ENCODE results near the gene COL6A3.

COL6A3 gene

GRCh38 chr2:237282568-237283128 lies 131.3 kb downstream of the COL6A3 start:
- TF ChIP-seq CTCF (conservative IDR thresholded peaks at IDR 0.05) (no peak), ZFX (IDR thresholded peaks at IDR 0.05) (no peak)
- H3K27ac ChIP-seq: no peak overlapping the region

DNA sequence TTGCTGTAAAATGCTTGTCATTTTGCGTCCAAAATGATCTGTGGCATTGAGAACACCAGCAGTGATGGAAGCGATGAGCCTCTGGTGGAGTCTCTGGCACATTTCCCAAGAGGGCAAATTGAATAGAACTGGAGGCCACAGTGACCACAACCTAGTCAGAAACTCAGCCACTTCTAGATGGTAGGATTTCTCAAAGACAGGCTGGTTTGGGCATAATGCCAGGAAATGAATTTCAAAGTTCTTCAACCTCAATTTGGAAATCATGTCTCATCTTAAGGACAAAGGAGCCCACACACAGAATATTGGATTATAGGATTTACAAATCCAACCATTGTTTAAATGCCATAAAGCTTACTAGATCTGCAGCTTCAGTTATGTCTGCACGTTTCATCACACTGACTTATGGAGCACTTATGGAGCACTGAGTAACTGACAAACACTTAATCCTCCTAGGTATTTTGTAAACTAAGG lies 132.1 kb downstream of the COL6A3 start:
- TF ChIP-seq CTCF (conservative IDR thresholded peaks at IDR 0.05): no peak
- TF ChIP-seq ZFX (IDR thresholded peaks at IDR 0.05): no peak

DNA sequence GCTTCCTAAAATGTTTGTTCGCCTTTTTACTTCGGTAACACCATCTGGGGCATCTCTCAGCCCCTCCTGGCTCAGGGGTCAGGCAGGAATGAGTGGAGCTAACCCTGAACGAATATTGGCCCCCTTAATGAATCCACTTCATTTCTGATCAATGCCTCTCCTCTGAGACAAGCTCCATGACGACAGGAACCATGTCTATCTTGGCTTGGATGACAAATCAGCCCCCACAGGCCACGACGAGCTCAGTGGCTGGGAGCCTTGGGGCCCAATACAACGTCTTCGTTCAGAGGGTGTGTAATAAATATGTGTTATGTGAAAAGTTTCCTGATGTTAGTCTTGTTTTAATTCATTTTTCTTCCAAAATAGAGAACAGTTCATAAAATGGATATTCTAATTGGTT lies 133.0 kb downstream of the COL6A3 start:
- H3K27ac ChIP-seq: no peak overlapping the region
- no peak for TF ChIP-seq CTCF (conservative IDR thresholded peaks at IDR 0.05)
- no peak for TF ChIP-seq ZFX (IDR thresholded peaks at IDR 0.05)

More for the DNA sequence above, 132.1 kb downstream of the COL6A3 start:
- no peak overlapping the region for H3K27ac ChIP-seq

- TF ChIP-seq ZFX (IDR thresholded peaks at IDR 0.05) (no peak), CTCF (conservative IDR thresholded peaks at IDR 0.05) (no peak)
- no peak overlapping the region for H3K27ac ChIP-seq
These were observed 133.7 kb downstream of the COL6A3 start for GRCh38 chr2:237280229-237280628.

GRCh38 chr2:237279012-237279768 lies 134.8 kb downstream of the COL6A3 start:
- H3K27ac ChIP-seq: no peak overlapping the region

GRCh38 chr2:237278568-237278967 lies 135.4 kb downstream of the COL6A3 start:
- no peak for TF ChIP-seq ZFX (IDR thresholded peaks at IDR 0.05)
- TF ChIP-seq CTCF (conservative IDR thresholded peaks at IDR 0.05): no peak
- no peak overlapping the region for H3K27ac ChIP-seq

More at GRCh38 chr2:237279012-237279768, 134.8 kb downstream of the COL6A3 start:
- TF ChIP-seq ZFX (IDR thresholded peaks at IDR 0.05): no peak
- no peak for TF ChIP-seq CTCF (conservative IDR thresholded peaks at IDR 0.05)

DNA sequence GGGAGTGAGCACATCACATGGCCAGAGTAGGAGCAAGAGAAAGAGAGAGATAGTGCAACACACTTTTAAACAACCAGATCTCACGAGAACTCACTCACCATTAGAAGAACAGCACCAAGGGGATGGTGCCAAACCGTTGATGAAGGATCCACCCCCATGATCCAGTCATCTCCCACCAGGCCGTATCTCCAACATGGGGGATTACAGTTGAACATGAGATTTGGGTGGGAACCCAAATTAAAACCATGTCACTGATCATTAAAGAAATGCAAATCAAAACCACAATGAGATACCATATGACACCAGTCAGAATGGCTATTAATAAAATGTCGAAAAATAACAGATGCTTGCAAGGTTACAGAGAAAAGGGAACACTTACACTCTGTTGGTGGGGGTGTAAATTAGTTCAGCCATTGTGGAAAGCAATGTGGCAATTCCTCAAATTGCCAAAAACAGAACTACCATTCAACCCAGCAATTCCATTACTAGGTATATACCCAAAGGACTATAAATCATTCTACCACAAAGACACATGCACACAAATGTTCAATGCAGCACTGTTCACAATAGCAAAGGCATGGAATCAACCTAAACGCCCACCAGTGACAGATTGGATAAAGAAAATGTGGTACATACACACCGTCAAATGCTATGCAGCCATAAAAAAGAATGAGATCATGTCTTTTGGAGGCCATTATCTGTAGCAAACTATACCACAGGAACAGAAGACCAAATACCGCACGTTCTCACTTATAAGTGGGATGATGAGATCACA lies 137.1 kb downstream of the COL6A3 start:
- no peak overlapping the region for H3K27ac ChIP-seq
- TF ChIP-seq ZFX (IDR thresholded peaks at IDR 0.05) (no peak), CTCF (conservative IDR thresholded peaks at IDR 0.05) (no peak)
